ENCODE measurements around the gene NR2F1-AS1.

NR2F1-AS1 gene

GRCh38 chr5:93589152-93589828 lies 8.3 kb upstream of the NR2F1-AS1 start:
- no peak overlapping the region for H3K9ac ChIP-seq (ENCODE audit: low read depth, low read length, poor library complexity)
- H4K91ac ChIP-seq (ENCODE audit: low read depth, low read length, poor library complexity), result no peak overlapping the region
- H3K4ac ChIP-seq (ENCODE audit: low read length), result no peak overlapping the region
- no peak overlapping the region for H4K8ac ChIP-seq (ENCODE audit: low read depth, low read length)
- peaks cover 9% of the 10 kb centered on the region for H3K79me1 ChIP-seq (ENCODE audit: low read depth, low read length)
- no peak overlapping the region for H2BK120ac ChIP-seq (ENCODE audit: low read depth, low read length)
- peaks cover 18 to 91% of the 10 kb centered on the region in 2 donors for H3K36me3 ChIP-seq (replicated peaks in 1 of 2; ENCODE audit: control insufficient read depth in 2 of 2, insufficient read depth in 2 of 2, low read length in 2 of 2)
- H3K14ac ChIP-seq (ENCODE audit: low read length), result no peak overlapping the region
- H3K9me3 ChIP-seq (replicated peaks in 1 of 2; ENCODE audit: control insufficient read depth in 2 of 2, insufficient read depth in 1 of 2, low read depth in 1 of 2, low read length in 2 of 2), result peaks cover 4 to 16% of the 10 kb centered on the region in 2 donors
- H2BK15ac ChIP-seq (ENCODE audit: low read length), result no peak overlapping the region
- H3K4me1 ChIP-seq (ENCODE audit: control insufficient read depth in 2 of 2, insufficient read depth in 1 of 2, low read depth in 1 of 2, low read length in 2 of 2), result peaks cover 18 to 29% of the 10 kb centered on the region in 2 donors
- H3K4me3 ChIP-seq (ENCODE audit: low read length in 2 of 2), result peak overlapping the region in 1 of 2 donors; percentile 97
- WGBS, 2 donors (ENCODE audit: extremely low coverage in 2 of 2, insufficient read length in 2 of 2, insufficient replicate concordance in 1 of 2), result no CpG with 5 or more reads among the region's 6 CpGs
- H2AFZ ChIP-seq (ENCODE audit: low read length), result no peak overlapping the region
- DNase-seq (ENCODE audit: low spot score), result no peak
- H3K23ac ChIP-seq (ENCODE audit: low read depth, low read length, poor library complexity), result no peak overlapping the region
- H3K4me2 ChIP-seq (ENCODE audit: insufficient read depth, low read length, poor library complexity, severe bottlenecking), result no peak overlapping the region
- no peak overlapping the region for H2BK5ac ChIP-seq (ENCODE audit: low read length)
- no peak overlapping the region for H3K27ac ChIP-seq (replicated peaks; ENCODE audit: low read length)
- no peak overlapping the region for H2BK12ac ChIP-seq (ENCODE audit: low read length)
- H2AK5ac ChIP-seq (ENCODE audit: low read depth, low read length), result no peak overlapping the region
- H3K18ac ChIP-seq (ENCODE audit: low read length), result no peak overlapping the region
- H3K27me3 ChIP-seq (ENCODE audit: control insufficient read depth in 3 of 3, insufficient read depth in 3 of 3, low read depth in 1 of 3, low read length in 3 of 3), result peaks cover 0 to 34% (median 7%) of the 10 kb centered on the region in 3 experiments

DNA sequence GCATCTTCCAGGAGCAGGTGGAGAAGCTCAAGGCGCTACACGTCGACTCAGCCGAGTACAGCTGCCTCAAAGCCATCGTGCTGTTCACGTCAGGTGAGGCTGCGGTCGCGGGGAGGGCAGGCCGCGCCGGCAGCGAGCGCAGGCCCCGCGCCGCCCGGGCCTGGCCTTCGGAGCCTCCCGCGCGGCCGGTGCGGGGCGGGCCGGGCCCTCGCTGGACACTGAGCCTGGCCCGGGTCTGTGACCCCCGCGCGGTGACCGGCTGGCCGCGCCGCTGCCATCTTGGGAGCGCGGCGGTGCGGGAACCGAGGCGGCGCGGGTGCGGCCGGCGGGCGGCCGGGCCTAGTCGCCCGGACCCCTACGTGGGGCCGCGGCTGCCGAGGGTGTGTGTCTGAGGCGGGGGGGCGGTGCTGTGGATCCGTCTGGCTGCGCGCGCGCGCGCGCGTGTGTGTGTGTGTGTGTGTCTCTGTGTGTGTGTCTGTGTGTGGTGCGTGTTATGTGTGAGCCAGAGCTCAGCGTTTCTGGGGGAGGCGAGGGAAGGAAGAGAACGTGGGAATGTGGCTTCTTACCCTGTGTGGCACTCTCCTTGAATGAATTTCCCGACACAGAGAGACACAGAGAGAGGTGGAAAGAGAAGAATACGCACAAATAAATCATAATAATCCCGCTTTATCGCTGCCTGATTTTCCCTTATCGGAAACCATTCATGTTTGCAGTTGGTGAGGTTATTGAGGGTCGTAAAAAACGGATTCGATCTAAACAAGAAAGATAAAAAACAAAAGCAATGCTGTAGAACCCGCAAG lies 7.5 kb upstream of the NR2F1-AS1 start:
- peak overlapping the region; percentile 85 for H2BK12ac ChIP-seq (ENCODE audit: low read length)
- no peak overlapping the region for H3K27ac ChIP-seq (replicated peaks; ENCODE audit: low read length)
- peak overlapping the region; percentile 84 for H3K4ac ChIP-seq (ENCODE audit: low read length)

DNA sequence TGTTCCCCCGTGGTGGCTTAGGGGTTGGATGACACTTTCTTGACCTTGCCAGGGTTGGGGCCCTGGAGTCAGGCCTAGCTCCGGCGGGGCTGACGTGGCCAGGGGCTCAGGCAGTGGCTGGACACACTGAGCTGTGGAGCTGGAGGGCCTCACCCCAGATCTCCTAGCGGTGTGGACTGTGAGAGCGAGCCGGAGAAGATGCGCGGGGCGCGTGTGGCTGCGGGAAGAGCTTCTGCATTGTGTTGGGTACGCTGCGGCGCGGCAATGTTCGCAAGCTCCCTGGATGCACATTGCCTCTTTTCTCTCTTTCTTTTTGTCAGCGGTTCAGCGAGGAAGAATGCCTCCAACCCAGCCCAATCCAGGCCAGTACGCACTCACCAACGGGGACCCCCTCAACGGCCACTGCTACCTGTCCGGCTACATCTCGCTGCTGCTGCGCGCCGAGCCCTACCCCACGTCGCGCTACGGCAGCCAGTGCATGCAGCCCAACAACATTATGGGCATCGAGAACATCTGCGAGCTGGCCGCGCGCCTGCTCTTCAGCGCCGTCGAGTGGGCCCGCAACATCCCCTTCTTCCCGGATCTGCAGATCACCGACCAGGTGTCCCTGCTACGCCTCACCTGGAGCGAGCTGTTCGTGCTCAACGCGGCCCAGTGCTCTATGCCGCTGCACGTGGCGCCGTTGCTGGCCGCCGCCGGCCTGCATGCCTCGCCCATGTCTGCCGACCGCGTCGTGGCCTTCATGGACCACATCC lies 6.8 kb upstream of the NR2F1-AS1 start:
- H4K8ac ChIP-seq (ENCODE audit: low read depth, low read length), result no peak overlapping the region
- peaks cover 14 to 76% of the 10 kb centered on the region in 2 donors for H3K36me3 ChIP-seq (replicated peaks in 1 of 2; ENCODE audit: control insufficient read depth in 2 of 2, insufficient read depth in 2 of 2, low read length in 2 of 2)
- peaks cover 5% of the 10 kb centered on the region for H3K79me1 ChIP-seq (ENCODE audit: low read depth, low read length)
- peaks cover 1 to 2% of the 10 kb centered on the region in 2 donors for H3K9me3 ChIP-seq (replicated peaks in 1 of 2; ENCODE audit: control insufficient read depth in 2 of 2, insufficient read depth in 1 of 2, low read depth in 1 of 2, low read length in 2 of 2)
- H3K4me2 ChIP-seq (ENCODE audit: insufficient read depth, low read length, poor library complexity, severe bottlenecking), result peak overlapping the region; percentile 79
- H3K27me3 ChIP-seq (ENCODE audit: control insufficient read depth in 3 of 3, insufficient read depth in 3 of 3, low read depth in 1 of 3, low read length in 3 of 3), result peaks cover 0 to 24% (median 4%) of the 10 kb centered on the region in 3 experiments
- H3K18ac ChIP-seq (ENCODE audit: low read length), result peak overlapping the region; percentile 94
- peak overlapping the region; percentile 92 for H3K14ac ChIP-seq (ENCODE audit: low read length)
- peak overlapping the region; percentile 99 for H2AK5ac ChIP-seq (ENCODE audit: low read depth, low read length)
- peak overlapping the region; percentile 88 for H2BK15ac ChIP-seq (ENCODE audit: low read length)
- peak overlapping the region; percentile 94 for H3K23ac ChIP-seq (ENCODE audit: low read depth, low read length, poor library complexity)
- H2BK120ac ChIP-seq (ENCODE audit: low read depth, low read length), result no peak overlapping the region
- H3K4ac ChIP-seq (ENCODE audit: low read length), result peak overlapping the region; percentile 84
- peak overlapping the region; percentile 85 for H2BK12ac ChIP-seq (ENCODE audit: low read length)
- H3K4me3 ChIP-seq (ENCODE audit: low read length in 2 of 2), result peak overlapping the region; percentile 87 to 97
- no peak overlapping the region for H2BK5ac ChIP-seq (ENCODE audit: low read length)
- H4K91ac ChIP-seq (ENCODE audit: low read depth, low read length, poor library complexity), result peak overlapping the region; percentile 79
- H3K4me1 ChIP-seq (ENCODE audit: control insufficient read depth in 2 of 2, insufficient read depth in 1 of 2, low read depth in 1 of 2, low read length in 2 of 2), result peaks cover 14 to 29% of the 10 kb centered on the region in 2 donors
- no peak for DNase-seq (ENCODE audit: low spot score)
- WGBS, 2 donors (ENCODE audit: extremely low coverage in 2 of 2, insufficient read length in 2 of 2, insufficient replicate concordance in 1 of 2), result no CpG with 5 or more reads among the region's 59 CpGs
- no peak overlapping the region for H3K27ac ChIP-seq (replicated peaks; ENCODE audit: low read length)
- H3K9ac ChIP-seq (ENCODE audit: low read depth, low read length, poor library complexity), result peak overlapping the region; percentile 93
- H2AFZ ChIP-seq (ENCODE audit: low read length), result no peak overlapping the region

More for the DNA sequence above, 7.5 kb upstream of the NR2F1-AS1 start:
- Histone ChIP-seq H3K23ac (ENCODE audit: low read depth, low read length, poor library complexity) (peak overlapping the region; percentile 94), H2BK15ac (ENCODE audit: low read length) (peak overlapping the region; percentile 88), H3K36me3 (replicated peaks in 1 of 2; ENCODE audit: control insufficient read depth in 2 of 2, insufficient read depth in 2 of 2, low read length in 2 of 2) (peaks cover 16 to 84% of the 10 kb centered on the region in 2 donors), H4K91ac (ENCODE audit: low read depth, low read length, poor library complexity) (no peak overlapping the region), H2BK120ac (ENCODE audit: low read depth, low read length) (no peak overlapping the region), H3K18ac (ENCODE audit: low read length) (peak overlapping the region; percentile 94), H3K79me1 (ENCODE audit: low read depth, low read length) (peaks cover 8% of the 10 kb centered on the region), H2BK5ac (ENCODE audit: low read length) (no peak overlapping the region), H2AFZ (ENCODE audit: low read length) (no peak overlapping the region), H3K4me1 (ENCODE audit: control insufficient read depth in 2 of 2, insufficient read depth in 1 of 2, low read depth in 1 of 2, low read length in 2 of 2) (peaks cover 18 to 29% of the 10 kb centered on the region in 2 donors), H3K4me2 (ENCODE audit: insufficient read depth, low read length, poor library complexity, severe bottlenecking) (peak overlapping the region; percentile 79), H2AK5ac (ENCODE audit: low read depth, low read length) (peak overlapping the region; percentile 99), H3K14ac (ENCODE audit: low read length) (peak overlapping the region; percentile 92), H3K27me3 (ENCODE audit: control insufficient read depth in 3 of 3, insufficient read depth in 3 of 3, low read depth in 1 of 3, low read length in 3 of 3) (peaks cover 0 to 31% (median 5%) of the 10 kb centered on the region in 3 experiments), H3K9ac (ENCODE audit: low read depth, low read length, poor library complexity) (peak overlapping the region; percentile 93), H3K9me3 (replicated peaks in 1 of 2; ENCODE audit: control insufficient read depth in 2 of 2, insufficient read depth in 1 of 2, low read depth in 1 of 2, low read length in 2 of 2) (peaks cover 4 to 8% of the 10 kb centered on the region in 2 donors), H3K4me3 (ENCODE audit: low read length in 2 of 2) (peak overlapping the region; percentile 87 to 97), H4K8ac (ENCODE audit: low read depth, low read length) (no peak overlapping the region)
- WGBS, 2 donors (ENCODE audit: extremely low coverage in 2 of 2, insufficient read length in 2 of 2, insufficient replicate concordance in 1 of 2), result no CpG with 5 or more reads among the region's 78 CpGs
- no peak for DNase-seq (ENCODE audit: low spot score)
